KG1 (cell line): ENCODE measurements around the gene KCTD6.

Experiments used
- DNase-seq: peaks from one replicate; lab custom pipeline; 2025; lab: John Stamatoyannopoulos, UW

KCTD6 gene

GRCh38 chr3:58485801-58486435, 6.0 kb upstream of the KCTD6 start:
- DNase-seq, result no peak

GRCh38 chr3:58487140-58487886, 4.6 kb upstream of the KCTD6 start:
- DNase-seq, result no peak

GRCh38 chr3:58488967-58489366, 2.9 kb upstream of the KCTD6 start:
- DNase-seq, result no peak

GRCh38 chr3:58490860-58491501, 915 bp upstream of the KCTD6 start:
- no peak for DNase-seq

- DNase-seq, result peak; percentile 18
Measured at GRCh38 chr3:58492494-58492905, 604 bp downstream of the KCTD6 start.

- DNase-seq, result no peak
Measured at GRCh38 chr3:58494107-58494506, 2.2 kb downstream of the KCTD6 start.

GRCh38 chr3:58495101-58495500, 3.2 kb downstream of the KCTD6 start:
- DNase-seq, result no peak

- no peak for DNase-seq
Measured at GRCh38 chr3:58496206-58496857, 4.4 kb downstream of the KCTD6 start.

- DNase-seq, result no peak
Measured at GRCh38 chr3:58497097-58497496, 5.2 kb downstream of the KCTD6 start.

- peak; percentile 10 for DNase-seq
Measured at GRCh38 chr3:58502872-58503271, 11.0 kb downstream of the KCTD6 start.

- DNase-seq, result no peak
Measured at GRCh38 chr3:58507356-58508078, 15.6 kb downstream of the KCTD6 start.

- DNase-seq, result no peak
Measured at GRCh38 chr3:58508437-58508836, 16.5 kb downstream of the KCTD6 start.

GRCh38 chr3:58514405-58514804, 22.5 kb downstream of the KCTD6 start:
- no peak for DNase-seq

GRCh38 chr3:58518291-58518789, 26.4 kb downstream of the KCTD6 start:
- no peak for DNase-seq

GRCh38 chr3:58519668-58520402, 27.9 kb downstream of the KCTD6 start:
- no peak for DNase-seq

GRCh38 chr3:58520403-58521335, 28.8 kb downstream of the KCTD6 start:
- no peak for DNase-seq

- no peak for DNase-seq
Measured at GRCh38 chr3:58521336-58521670, 29.4 kb downstream of the KCTD6 start.

GRCh38 chr3:58521917-58522631, 30.2 kb downstream of the KCTD6 start:
- DNase-seq, result no peak

- DNase-seq, result no peak
Measured at GRCh38 chr3:58522759-58523425, 31.0 kb downstream of the KCTD6 start.
